HL-60 (cell line): ENCODE data around the gene PTPN13.

Experiments used
- DNase-seq, 2 experiments: peaks; one replicate each; pipeline ENCODE4 v3.0.0-alpha.2; 2010 to 2020; ENCODE audit warnings: low read depth in 1 of 2, low spot score in 1 of 2
- H3K27ac ChIP-seq: fragments of 250-450 bp; sonication (Bioruptor Pico); replicated peaks from 2 replicates; pipeline ENCODE4 v1.5.1; 2020; ENCODE audit warnings: mild to moderate bottlenecking, moderate library complexity
- H3K27me3 ChIP-seq: fragments of 250-450 bp; sonication (Bioruptor Pico); 2 replicates; pipeline ENCODE4 v1.5.1; 2021; ENCODE audit warnings: mild to moderate bottlenecking, moderate library complexity; ENCODE audit not compliant: insufficient read depth, poor library complexity, severe bottlenecking
- H3K4me3 ChIP-seq: replicated peaks from 2 replicates; pipeline ENCODE4 v1.5.1; 2011; ENCODE audit warnings: mild to moderate bottlenecking, control low read depth, low read length; ENCODE audit not compliant: insufficient read depth
- CTCF ChIP-seq: IDR thresholded peaks from one replicate; pipeline ENCODE4 v1.5.1; 2011; ENCODE audit warnings: low read length, control low read depth, inconsistent platforms; ENCODE audit not compliant: insufficient read depth
- GABPA ChIP-seq: IDR thresholded peaks from 2 replicates; pipeline ENCODE4 v1.6.1; 2012; ENCODE audit warnings: low read depth
- POLR2AphosphoS5 ChIP-seq: IDR thresholded peaks from 2 replicates; pipeline ENCODE4 v1.6.1; 2012; ENCODE audit warnings: low read depth
- SPI1 ChIP-seq: IDR thresholded peaks from 2 replicates; pipeline ENCODE4 v1.6.1; 2012; ENCODE audit warnings: low read depth, mild to moderate bottlenecking, borderline replicate concordance
- TF ChIP-seq, protein P1 (sequence below): IDR thresholded peaks from 2 replicates; pipeline ENCODE4 v1.6.1; 2012; ENCODE audit warnings: low read depth; ENCODE audit not compliant: insufficient replicate concordance

PTPN13 gene

GRCh38 chr4:86816501-86817273, 222.6 kb downstream of the PTPN13 start:
- Histone ChIP-seq H3K27me3 (no peaks in the 10 kb centered on the region), H3K4me3 (no peak overlapping the region), H3K27ac (no peak overlapping the region)
- TF ChIP-seq GABPA (no peak), POLR2AphosphoS5 (no peak), SPI1 (no peak), CTCF (no peak)
- TF ChIP-seq, protein P1, sequence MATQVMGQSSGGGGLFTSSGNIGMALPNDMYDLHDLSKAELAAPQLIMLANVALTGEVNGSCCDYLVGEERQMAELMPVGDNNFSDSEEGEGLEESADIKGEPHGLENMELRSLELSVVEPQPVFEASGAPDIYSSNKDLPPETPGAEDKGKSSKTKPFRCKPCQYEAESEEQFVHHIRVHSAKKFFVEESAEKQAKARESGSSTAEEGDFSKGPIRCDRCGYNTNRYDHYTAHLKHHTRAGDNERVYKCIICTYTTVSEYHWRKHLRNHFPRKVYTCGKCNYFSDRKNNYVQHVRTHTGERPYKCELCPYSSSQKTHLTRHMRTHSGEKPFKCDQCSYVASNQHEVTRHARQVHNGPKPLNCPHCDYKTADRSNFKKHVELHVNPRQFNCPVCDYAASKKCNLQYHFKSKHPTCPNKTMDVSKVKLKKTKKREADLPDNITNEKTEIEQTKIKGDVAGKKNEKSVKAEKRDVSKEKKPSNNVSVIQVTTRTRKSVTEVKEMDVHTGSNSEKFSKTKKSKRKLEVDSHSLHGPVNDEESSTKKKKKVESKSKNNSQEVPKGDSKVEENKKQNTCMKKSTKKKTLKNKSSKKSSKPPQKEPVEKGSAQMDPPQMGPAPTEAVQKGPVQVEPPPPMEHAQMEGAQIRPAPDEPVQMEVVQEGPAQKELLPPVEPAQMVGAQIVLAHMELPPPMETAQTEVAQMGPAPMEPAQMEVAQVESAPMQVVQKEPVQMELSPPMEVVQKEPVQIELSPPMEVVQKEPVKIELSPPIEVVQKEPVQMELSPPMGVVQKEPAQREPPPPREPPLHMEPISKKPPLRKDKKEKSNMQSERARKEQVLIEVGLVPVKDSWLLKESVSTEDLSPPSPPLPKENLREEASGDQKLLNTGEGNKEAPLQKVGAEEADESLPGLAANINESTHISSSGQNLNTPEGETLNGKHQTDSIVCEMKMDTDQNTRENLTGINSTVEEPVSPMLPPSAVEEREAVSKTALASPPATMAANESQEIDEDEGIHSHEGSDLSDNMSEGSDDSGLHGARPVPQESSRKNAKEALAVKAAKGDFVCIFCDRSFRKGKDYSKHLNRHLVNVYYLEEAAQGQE = no peak
- DNase-seq = no peak

GRCh38 chr4:86818211-86818610, 224.1 kb downstream of the PTPN13 start:
- Histone ChIP-seq H3K27me3 (no peaks in the 10 kb centered on the region), H3K27ac (no peak overlapping the region), H3K4me3 (no peak overlapping the region)
- no peak for DNase-seq
- TF ChIP-seq POLR2AphosphoS5 (no peak), CTCF (no peak), SPI1 (no peak), GABPA (no peak)
- TF ChIP-seq, protein P1 = no peak

GRCh38 chr4:86818841-86819240, 224.7 kb downstream of the PTPN13 start:
- Histone ChIP-seq H3K27ac (no peak overlapping the region), H3K27me3 (no peaks in the 10 kb centered on the region), H3K4me3 (no peak overlapping the region)
- TF ChIP-seq, protein P1 = no peak
- TF ChIP-seq SPI1 = no peak
- TF ChIP-seq CTCF = no peak
- TF ChIP-seq POLR2AphosphoS5 = no peak
- TF ChIP-seq GABPA = no peak
- no peak for DNase-seq
